Amygdala (tissue), 56 donors: ENCODE data around the gene SNRNP35.
"Not testable (repeated sequence)": the region's sequence is repeated elsewhere in the genome, so short reads cannot be mapped to it uniquely, and the experiment has no call there.

ENCODE experiments used
- DNase-seq, 56 donors: peaks; one replicate each; lab custom pipeline; 2025; lab: John Stamatoyannopoulos, UW

Gene SNRNP35

GRCh38 chr12:123446333-123446713, 11.6 kb upstream of the SNRNP35 start:
- DNase-seq: no peak

GRCh38 chr12:123449249-123449733, 8.6 kb upstream of the SNRNP35 start:
- DNase-seq: no peak

GRCh38 chr12:123449856-123450255, 8.1 kb upstream of the SNRNP35 start:
- DNase-seq: no peak

- DNase-seq: no peak
These were observed 7.3 kb upstream of the SNRNP35 start for GRCh38 chr12:123450636-123451035.

GRCh38 chr12:123452276-123452550, 5.7 kb upstream of the SNRNP35 start:
- DNase-seq: not testable (repeated sequence)

- no peak for DNase-seq
These were observed 4.8 kb upstream of the SNRNP35 start for GRCh38 chr12:123453165-123453564.

- DNase-seq: not testable (repeated sequence)
These were observed 5.2 kb downstream of the SNRNP35 start for GRCh38 chr12:123463174-123463573.

- no peak for DNase-seq
These were observed 7.1 kb downstream of the SNRNP35 start for GRCh38 chr12:123465084-123465483.

- no peak for DNase-seq
These were observed 10.8 kb downstream of the SNRNP35 start for GRCh38 chr12:123468786-123469185.

GRCh38 chr12:123469978-123470377, 12.0 kb downstream of the SNRNP35 start:
- no peak for DNase-seq

- peak in 31 of 56 donors; percentile 5 to 72 (median 38) for DNase-seq
These were observed 13.6 kb downstream of the SNRNP35 start for GRCh38 chr12:123471374-123472068.

- DNase-seq: no peak
These were observed 14.5 kb downstream of the SNRNP35 start for GRCh38 chr12:123472438-123472849.

- no peak for DNase-seq
These were observed 16.7 kb downstream of the SNRNP35 start for GRCh38 chr12:123474485-123475245.

- no peak for DNase-seq
These were observed 17.3 kb downstream of the SNRNP35 start for GRCh38 chr12:123475246-123475703.

GRCh38 chr12:123478069-123478468, 20.1 kb downstream of the SNRNP35 start:
- DNase-seq: no peak

GRCh38 chr12:123478762-123479161, 20.8 kb downstream of the SNRNP35 start:
- peak in 55 of 56 donors; percentile 20 to 93 (median 71) for DNase-seq

- DNase-seq: peak in 55 of 56 donors; percentile 40 to 98 (median 89)
These were observed 21.7 kb downstream of the SNRNP35 start for GRCh38 chr12:123479442-123480180.

- DNase-seq: not testable (repeated sequence)
These were observed 23.3 kb downstream of the SNRNP35 start for GRCh38 chr12:123481251-123481650.

GRCh38 chr12:123482876-123483275, 24.9 kb downstream of the SNRNP35 start:
- no peak for DNase-seq

GRCh38 chr12:123483602-123484248, 25.8 kb downstream of the SNRNP35 start:
- DNase-seq: no peak

- DNase-seq: peak in 33 of 56 donors; percentile 13 to 82 (median 38)
These were observed 27.8 kb downstream of the SNRNP35 start for GRCh38 chr12:123485756-123486155.
